ENCODE results near the gene MAGIX. TPM values are rescaled to one million over a fixed set of nuclear protein-coding genes. Genes with fewer than 3 reads are reported as not detected.

Gene MAGIX
- total RNA-seq, 6 donors from 2014 or later = 7.3 to 16.3 (median 12.9) TPM

- H3K27me3 ChIP-seq = no peaks in the 10 kb centered on the region
- ATAC-seq (ENCODE audit: low FRiP score in 2 of 2) (no peak), DNase-seq (no peak)
- H3K4me3 ChIP-seq = no peak overlapping the region
- 26 to 57% methylated on average over 7 to 27 of the region's 28 CpGs for WGBS, 2 donors
- TF ChIP-seq EP300 (IDR thresholded peaks at IDR 0.05) (no peak), POLR2AphosphoS5 (IDR thresholded peaks at IDR 0.05) (no peak), POLR2A (IDR thresholded peaks at IDR 0.05) (no peak), CTCF (IDR thresholded peaks at IDR 0.05) (no peak)
- H3K4me1 ChIP-seq = no peaks in the 10 kb centered on the region
- no peak overlapping the region for H3K27ac ChIP-seq
- H3K9me3 ChIP-seq = no peaks in the 10 kb centered on the region
- no peaks in the 10 kb centered on the region for H3K36me3 ChIP-seq
These were observed 47.1 kb downstream of the MAGIX start for GRCh38 chrX:49209434-49210251.

- H3K4me1 ChIP-seq = no peaks in the 10 kb centered on the region
- no peaks in the 10 kb centered on the region for H3K36me3 ChIP-seq
- DNase-seq (no peak), ATAC-seq (ENCODE audit: low FRiP score in 2 of 2) (no peak)
- 72% methylated on average over 8 of the region's 8 CpGs; no CpG with 5 or more reads in 1 of the 2 donors for WGBS, 2 donors
- no peaks in the 10 kb centered on the region for H3K27me3 ChIP-seq
- no peak for TF ChIP-seq EP300 (IDR thresholded peaks at IDR 0.05)
- TF ChIP-seq POLR2A (IDR thresholded peaks at IDR 0.05) = no peak
- no peak for TF ChIP-seq CTCF (IDR thresholded peaks at IDR 0.05)
- no peak for TF ChIP-seq POLR2AphosphoS5 (IDR thresholded peaks at IDR 0.05)
- H3K4me3 ChIP-seq = no peak overlapping the region
- no peaks in the 10 kb centered on the region for H3K9me3 ChIP-seq
- no peak overlapping the region for H3K27ac ChIP-seq
These were observed 47.8 kb downstream of the MAGIX start for GRCh38 chrX:49210406-49210805.

- DNase-seq (no peak), ATAC-seq (ENCODE audit: low FRiP score in 2 of 2) (no peak)
- Histone ChIP-seq H3K4me3 (no peak overlapping the region), H3K27me3 (no peaks in the 10 kb centered on the region), H3K36me3 (no peaks in the 10 kb centered on the region), H3K9me3 (no peaks in the 10 kb centered on the region), H3K27ac (no peak overlapping the region), H3K4me1 (no peaks in the 10 kb centered on the region)
- no peak for TF ChIP-seq EP300 (IDR thresholded peaks at IDR 0.05)
- no peak for TF ChIP-seq CTCF (IDR thresholded peaks at IDR 0.05)
- TF ChIP-seq POLR2AphosphoS5 (IDR thresholded peaks at IDR 0.05) = no peak
- no peak for TF ChIP-seq POLR2A (IDR thresholded peaks at IDR 0.05)
- WGBS, 2 donors = 81% methylated on average over 9 of the region's 9 CpGs; no CpG with 5 or more reads in 1 of the 2 donors
These were observed 48.5 kb downstream of the MAGIX start for GRCh38 chrX:49211074-49211473.

GRCh38 chrX:49212209-49212608 is 49.7 kb downstream of the MAGIX start:
- WGBS, 2 donors = 73 to 83% methylated on average over 1 to 2 of the region's 2 CpGs
- Histone ChIP-seq H3K36me3 (no peaks in the 10 kb centered on the region), H3K27me3 (no peaks in the 10 kb centered on the region), H3K9me3 (no peaks in the 10 kb centered on the region), H3K27ac (no peak overlapping the region), H3K4me3 (no peak overlapping the region), H3K4me1 (no peaks in the 10 kb centered on the region)
- TF ChIP-seq CTCF (IDR thresholded peaks at IDR 0.05) (no peak), EP300 (IDR thresholded peaks at IDR 0.05) (no peak), POLR2AphosphoS5 (IDR thresholded peaks at IDR 0.05) (no peak), POLR2A (IDR thresholded peaks at IDR 0.05) (no peak)
- no peak for ATAC-seq (ENCODE audit: low FRiP score in 2 of 2)
- DNase-seq = no peak

- no peak overlapping the region for H3K4me3 ChIP-seq
- TF ChIP-seq POLR2A (IDR thresholded peaks at IDR 0.05) (no peak), CTCF (IDR thresholded peaks at IDR 0.05) (no peak), EP300 (IDR thresholded peaks at IDR 0.05) (no peak), POLR2AphosphoS5 (IDR thresholded peaks at IDR 0.05) (no peak)
- H3K9me3 ChIP-seq = no peaks in the 10 kb centered on the region
- no peaks in the 10 kb centered on the region for H3K36me3 ChIP-seq
- no peak for ATAC-seq (ENCODE audit: low FRiP score in 2 of 2)
- DNase-seq = no peak
- H3K27ac ChIP-seq = no peak overlapping the region
- no peaks in the 10 kb centered on the region for H3K4me1 ChIP-seq
- H3K27me3 ChIP-seq = no peaks in the 10 kb centered on the region
- WGBS, 2 donors = 63 to 83% methylated on average over 1 of the region's 1 CpG
These were observed 50.3 kb downstream of the MAGIX start for GRCh38 chrX:49212861-49213260.

Data from upper lobe of left lung (tissue), 6 donors.